ENCODE measurements around the gene FSTL5. TPM values are rescaled to one million over a fixed set of nuclear protein-coding genes. Genes with fewer than 3 reads are reported as not detected.

Gene FSTL5
- polyA plus RNA-seq, 6 donors from 2014 or later: not detected

DNA sequence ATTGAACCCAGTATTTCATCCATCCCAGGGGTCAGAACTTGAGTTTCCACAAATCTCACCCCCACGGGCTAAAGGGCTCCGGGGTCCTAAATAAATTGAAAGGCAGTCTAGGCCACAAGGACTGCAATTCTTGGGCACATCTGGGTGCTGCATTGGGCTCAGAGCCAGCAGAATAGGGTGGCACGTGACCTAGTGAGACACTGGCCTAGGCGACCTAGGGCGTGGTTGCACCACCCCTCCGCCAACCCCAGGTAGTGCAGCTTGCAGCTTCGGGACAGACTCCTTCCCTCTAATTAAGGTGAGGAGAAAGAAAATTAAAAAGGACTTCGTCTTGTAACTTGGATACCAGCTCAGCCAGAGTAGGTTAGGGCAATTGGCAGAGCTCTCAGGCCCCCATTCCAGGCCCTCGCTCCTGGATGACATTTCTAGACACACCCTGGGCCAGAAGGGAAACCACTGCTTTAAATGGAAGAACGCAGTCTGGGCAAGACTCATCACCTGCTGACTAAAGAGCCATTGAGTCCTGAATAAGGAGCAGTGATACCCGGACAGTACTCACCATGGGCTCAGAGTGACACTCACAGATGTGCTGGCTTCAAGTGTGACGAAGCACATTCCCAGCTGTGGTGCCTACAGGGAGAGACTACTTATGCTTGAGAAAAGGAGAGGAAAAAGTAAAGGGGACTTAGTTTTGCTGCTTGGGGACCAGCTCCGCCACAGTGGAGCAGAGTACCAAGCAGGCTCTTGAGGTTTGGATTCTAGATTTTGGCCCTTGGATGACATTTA lies 735.4 kb downstream of the FSTL5 start:
- DNase-seq (no peak), ATAC-seq (ENCODE audit: low read depth in 2 of 2) (no peak)
- Mint-ChIP-seq H3K9me3 (peaks cover 0 to 6% (median 0%) of the 10 kb centered on the region in 7 donors), H3K27ac (no peak overlapping the region), H3K27me3 (no peaks in the 10 kb centered on the region), H3K4me1 (no peaks in the 10 kb centered on the region), H3K4me3 (no peak overlapping the region), H3K36me3 (no peaks in the 10 kb centered on the region)

DNA sequence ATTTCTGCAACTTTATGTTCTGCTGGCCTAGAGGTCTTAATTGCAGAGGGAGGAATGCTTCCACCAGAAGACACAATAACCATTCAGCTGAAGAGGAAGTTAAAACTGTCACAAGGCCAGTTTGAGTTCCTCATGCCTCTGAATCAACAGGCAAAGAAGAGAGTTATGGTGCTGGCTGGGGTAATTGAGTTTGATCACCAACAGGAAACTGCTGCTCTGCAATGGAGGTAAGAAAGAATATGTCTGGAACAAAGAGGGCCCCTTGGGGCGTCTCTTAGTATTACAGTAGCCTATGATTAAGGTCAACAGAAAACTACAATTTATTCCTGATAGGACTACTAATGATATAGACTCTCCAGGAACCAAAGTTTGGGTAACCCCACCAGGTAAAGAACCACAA lies 744.0 kb downstream of the FSTL5 start:
- Mint-ChIP-seq H3K27me3 (no peaks in the 10 kb centered on the region), H3K27ac (no peak overlapping the region), H3K4me1 (no peaks in the 10 kb centered on the region), H3K9me3 (peaks cover 0 to 2% (median 0%) of the 10 kb centered on the region in 7 donors), H3K4me3 (no peak overlapping the region), H3K36me3 (no peaks in the 10 kb centered on the region)
- ATAC-seq (ENCODE audit: low read depth in 2 of 2): no peak
- DNase-seq: no peak

DNA sequence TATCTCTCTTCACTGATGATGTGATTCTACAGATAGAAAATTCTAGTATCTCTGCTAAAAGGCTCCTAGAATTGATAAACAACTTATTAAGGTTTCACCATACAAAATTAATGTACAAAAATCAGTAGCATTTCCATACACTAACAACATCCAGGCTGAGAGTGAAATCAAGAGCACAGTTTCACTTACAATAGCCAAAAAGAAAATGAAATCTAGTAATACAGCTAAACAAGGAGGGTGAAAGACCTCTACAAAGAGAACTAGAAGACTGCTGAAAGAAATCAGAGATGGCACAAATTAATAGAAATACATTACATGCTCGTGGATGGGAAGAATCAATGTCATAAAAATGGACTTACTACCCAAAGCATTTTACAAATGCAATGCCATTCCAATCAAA lies 751.9 kb downstream of the FSTL5 start:
- H3K9me3 Mint-ChIP-seq: peaks cover 0 to 5% (median 0%) of the 10 kb centered on the region in 7 donors
- DNase-seq: no peak
- H3K27me3 Mint-ChIP-seq: no peaks in the 10 kb centered on the region
- no peak for ATAC-seq (ENCODE audit: low read depth in 2 of 2)
- no peaks in the 10 kb centered on the region for H3K4me1 Mint-ChIP-seq
- no peak overlapping the region for H3K27ac Mint-ChIP-seq
- H3K36me3 Mint-ChIP-seq: no peaks in the 10 kb centered on the region
- H3K4me3 Mint-ChIP-seq: no peak overlapping the region

DNA sequence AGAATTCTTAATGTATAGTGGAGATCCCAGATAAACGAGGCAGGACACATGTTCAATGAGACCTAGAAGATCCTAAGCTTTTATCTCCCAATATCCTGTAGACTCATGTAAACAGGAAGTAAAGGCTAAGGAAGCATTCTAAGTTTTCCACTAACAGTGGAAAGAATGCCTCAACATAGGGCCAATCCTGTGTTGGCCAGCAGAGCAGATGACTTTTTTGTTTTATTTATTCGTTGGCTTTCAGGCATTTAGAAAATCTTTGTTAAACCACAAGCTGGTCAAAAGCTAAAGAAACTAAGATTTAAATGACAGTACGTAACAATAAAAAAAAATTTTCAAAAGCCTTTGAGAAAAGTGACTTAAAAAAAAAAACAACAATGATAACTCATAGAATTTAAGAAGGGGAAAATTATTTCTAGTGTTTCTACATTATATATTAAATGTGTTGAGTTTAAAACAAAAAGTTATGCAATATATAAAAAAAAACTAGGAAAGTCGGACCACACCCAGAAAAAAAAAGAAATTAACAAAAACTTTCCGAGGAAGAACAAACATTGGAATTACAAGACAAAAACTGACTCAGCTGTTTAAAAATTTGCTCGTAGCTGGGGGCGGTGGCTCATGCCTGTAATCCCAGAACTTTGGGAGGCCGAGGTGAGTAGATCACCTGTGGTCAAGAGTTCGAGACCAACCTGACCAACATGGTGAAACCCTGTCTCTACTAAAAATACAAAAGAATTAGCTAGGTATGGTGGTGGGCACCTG lies 759.3 kb downstream of the FSTL5 start:
- Mint-ChIP-seq H3K4me1 (no peaks in the 10 kb centered on the region), H3K27me3 (no peaks in the 10 kb centered on the region), H3K9me3 (peaks cover 0 to 5% (median 3%) of the 10 kb centered on the region in 7 donors), H3K36me3 (no peaks in the 10 kb centered on the region), H3K4me3 (no peak overlapping the region), H3K27ac (no peak overlapping the region)
- DNase-seq (no peak), ATAC-seq (ENCODE audit: low read depth in 2 of 2) (no peak)

DNA sequence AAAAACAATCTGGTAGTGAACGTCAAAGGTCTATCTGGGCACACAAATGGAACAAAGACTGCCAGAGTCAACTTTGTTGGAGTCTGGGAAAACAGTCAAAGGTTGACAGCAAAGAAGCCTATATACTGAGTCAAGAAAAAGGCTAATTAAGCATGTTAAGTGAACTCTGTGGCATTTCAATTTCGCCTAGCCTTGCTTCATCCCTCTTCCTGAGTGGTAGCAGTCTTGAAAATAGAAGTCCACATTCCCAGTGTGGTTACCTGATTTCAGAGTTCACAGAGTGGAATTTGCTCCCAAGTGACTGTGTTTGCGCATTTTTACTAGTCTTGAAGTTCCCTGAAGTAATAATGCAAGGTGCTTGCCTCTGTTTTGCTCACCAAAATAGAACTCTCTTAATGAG lies 760.0 kb downstream of the FSTL5 start:
- Mint-ChIP-seq H3K27me3 (no peaks in the 10 kb centered on the region), H3K27ac (no peak overlapping the region), H3K4me3 (no peak overlapping the region), H3K36me3 (no peaks in the 10 kb centered on the region), H3K4me1 (no peaks in the 10 kb centered on the region), H3K9me3 (peaks cover 0 to 5% (median 3%) of the 10 kb centered on the region in 7 donors)
- DNase-seq (no peak), ATAC-seq (ENCODE audit: low read depth in 2 of 2) (no peak)

DNA sequence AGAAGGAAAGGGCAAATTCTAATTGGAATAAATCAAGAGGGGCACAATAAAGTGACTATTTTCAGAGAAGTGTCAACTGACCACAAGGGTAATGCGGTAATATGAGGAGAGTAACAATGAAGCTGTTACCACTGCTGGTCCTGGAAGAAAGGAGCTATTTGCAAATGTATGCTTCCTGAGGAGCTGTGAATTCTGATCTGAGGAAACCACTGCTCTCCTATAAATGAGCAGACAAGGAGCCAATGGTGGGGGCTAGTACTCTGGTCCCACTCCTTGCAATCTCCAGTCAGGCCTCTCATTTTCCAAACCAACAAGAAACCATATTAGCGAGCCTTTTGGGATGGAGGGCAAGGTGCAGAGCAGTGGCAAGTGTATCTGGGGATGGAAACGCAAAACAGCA lies 770.2 kb downstream of the FSTL5 start:
- H3K4me1 Mint-ChIP-seq: no peaks in the 10 kb centered on the region
- no peaks in the 10 kb centered on the region for H3K9me3 Mint-ChIP-seq
- ATAC-seq (ENCODE audit: low read depth in 2 of 2): no peak
- DNase-seq: no peak
- peak overlapping the region in 1 of 6 donors; percentile 30 for H3K27ac Mint-ChIP-seq
- H3K27me3 Mint-ChIP-seq: no peaks in the 10 kb centered on the region
- no peaks in the 10 kb centered on the region for H3K36me3 Mint-ChIP-seq
- H3K4me3 Mint-ChIP-seq: peak overlapping the region in 1 of 8 donors; percentile 10

DNA sequence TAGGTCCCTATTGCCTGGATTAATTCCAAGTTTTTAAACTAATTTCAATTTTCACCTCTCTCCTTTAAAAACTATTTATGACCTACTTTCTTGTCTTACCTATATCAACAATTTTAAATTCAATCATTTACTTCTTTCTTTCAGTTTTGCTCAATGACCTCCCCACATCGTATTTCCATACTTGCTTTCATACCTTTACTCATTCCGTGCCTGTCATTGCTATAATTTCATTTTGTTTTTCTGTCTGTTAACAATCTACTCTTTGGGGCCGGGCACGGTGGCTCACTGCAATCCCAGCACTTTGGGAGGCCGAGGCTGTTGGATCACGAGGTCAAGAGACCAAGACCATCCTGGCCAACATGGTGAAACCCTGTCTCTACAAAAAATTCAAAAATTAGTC lies 781.1 kb downstream of the FSTL5 start:
- Mint-ChIP-seq H3K4me3 (no peak overlapping the region), H3K36me3 (no peaks in the 10 kb centered on the region), H3K27ac (no peak overlapping the region), H3K4me1 (no peaks in the 10 kb centered on the region), H3K27me3 (no peaks in the 10 kb centered on the region), H3K9me3 (peaks cover 0 to 5% (median 0%) of the 10 kb centered on the region in 7 donors)
- no peak for ATAC-seq (ENCODE audit: low read depth in 2 of 2)
- DNase-seq: no peak

DNA sequence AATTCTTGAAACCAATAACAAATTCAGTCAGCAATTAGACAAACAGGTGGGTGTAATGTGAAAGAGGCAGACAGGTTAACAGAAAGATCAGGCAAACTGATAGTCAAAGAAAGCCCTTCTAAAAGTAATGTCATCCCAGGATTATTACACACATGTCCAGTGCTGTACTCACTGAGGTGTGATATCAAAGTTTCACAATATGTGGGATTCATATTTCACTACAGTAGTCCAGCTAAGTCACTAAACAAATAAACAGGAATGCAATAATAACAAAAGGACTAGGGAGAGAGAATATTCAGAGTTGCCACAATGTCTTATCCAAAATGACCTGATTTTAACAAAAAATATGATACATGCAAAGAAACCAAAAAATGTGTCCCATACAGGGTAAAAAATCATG lies 787.5 kb downstream of the FSTL5 start:
- no peak for DNase-seq
- no peaks in the 10 kb centered on the region for H3K27me3 Mint-ChIP-seq
- H3K9me3 Mint-ChIP-seq: peaks cover 0 to 14% (median 6%) of the 10 kb centered on the region in 7 donors
- peak overlapping the region in 1 of 6 donors; percentile 27 for H3K27ac Mint-ChIP-seq
- ATAC-seq (ENCODE audit: low read depth in 2 of 2): no peak
- H3K4me1 Mint-ChIP-seq: no peaks in the 10 kb centered on the region
- H3K4me3 Mint-ChIP-seq: no peak overlapping the region
- H3K36me3 Mint-ChIP-seq: no peaks in the 10 kb centered on the region

DNA sequence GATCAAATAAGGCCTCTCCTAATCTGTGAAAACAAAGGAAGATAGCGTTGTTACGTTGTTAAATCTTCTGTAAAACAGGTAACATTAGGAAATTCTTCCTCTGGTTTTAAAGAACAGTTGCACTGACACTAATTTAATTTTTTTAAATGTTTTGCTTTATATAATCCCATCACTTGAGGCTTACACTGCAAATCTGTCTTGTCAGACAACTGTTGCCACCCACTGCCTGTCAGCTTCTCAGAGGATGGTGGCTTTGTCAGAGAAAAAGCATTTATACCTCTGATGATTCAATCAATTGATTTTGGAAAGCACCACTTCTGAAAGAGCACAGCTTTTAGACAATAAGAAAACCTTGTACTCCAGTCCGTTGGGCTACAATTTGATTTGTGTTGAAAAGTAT lies 799.1 kb downstream of the FSTL5 start:
- Mint-ChIP-seq H3K27me3 (no peaks in the 10 kb centered on the region), H3K27ac (no peak overlapping the region), H3K4me3 (no peak overlapping the region), H3K4me1 (no peaks in the 10 kb centered on the region), H3K36me3 (no peaks in the 10 kb centered on the region), H3K9me3 (peaks cover 0 to 10% (median 4%) of the 10 kb centered on the region in 7 donors)
- DNase-seq: no peak
- ATAC-seq (ENCODE audit: low read depth in 2 of 2): no peak

DNA sequence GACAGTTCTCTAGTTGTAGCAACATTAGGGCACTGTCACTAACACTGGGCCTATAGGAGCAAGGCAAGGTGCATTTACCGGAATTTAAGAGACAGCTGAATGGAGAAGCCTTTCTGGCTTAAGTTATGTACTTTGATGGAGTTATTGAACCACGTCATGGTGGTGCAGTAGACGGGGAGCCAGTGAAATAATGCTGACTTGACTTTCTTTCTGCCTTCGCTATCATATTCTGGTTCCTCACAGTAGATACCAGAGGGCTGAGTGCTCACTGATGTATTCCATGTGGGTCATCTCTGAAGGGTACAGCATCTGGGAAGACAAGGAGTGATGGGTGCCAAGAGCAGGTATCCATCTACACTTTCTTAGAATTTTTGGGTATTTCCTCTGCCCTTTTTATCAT lies 802.8 kb downstream of the FSTL5 start:
- H3K27me3 Mint-ChIP-seq: no peaks in the 10 kb centered on the region
- H3K4me3 Mint-ChIP-seq: no peak overlapping the region
- no peaks in the 10 kb centered on the region for H3K36me3 Mint-ChIP-seq
- H3K9me3 Mint-ChIP-seq: peaks cover 0 to 10% (median 2%) of the 10 kb centered on the region in 7 donors
- DNase-seq: no peak
- ATAC-seq (ENCODE audit: low read depth in 2 of 2): no peak
- H3K27ac Mint-ChIP-seq: no peak overlapping the region
- H3K4me1 Mint-ChIP-seq: no peaks in the 10 kb centered on the region

DNA sequence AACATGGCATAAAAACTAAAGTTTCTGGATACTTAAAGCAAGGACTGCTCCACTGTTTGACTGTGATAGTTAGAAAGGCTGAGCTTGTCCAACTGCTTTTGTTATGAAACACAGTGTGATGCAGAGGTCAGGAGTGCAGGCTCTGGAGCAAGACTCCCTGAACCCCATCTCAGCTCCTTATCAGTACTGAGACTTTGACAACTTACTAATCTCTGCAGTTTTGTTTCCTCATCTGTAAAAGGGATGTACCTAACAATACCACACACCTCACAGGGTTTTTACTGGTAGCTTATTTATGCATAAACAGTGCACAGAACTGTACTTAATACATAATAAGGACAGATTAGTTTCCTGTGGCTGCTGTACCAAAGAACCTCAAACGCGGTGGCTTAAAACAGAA lies 804.3 kb downstream of the FSTL5 start:
- Mint-ChIP-seq H3K9me3 (peaks cover 0 to 10% (median 0%) of the 10 kb centered on the region in 7 donors), H3K27ac (no peak overlapping the region), H3K4me1 (no peaks in the 10 kb centered on the region), H3K4me3 (no peak overlapping the region), H3K27me3 (no peaks in the 10 kb centered on the region), H3K36me3 (no peaks in the 10 kb centered on the region)
- DNase-seq (no peak), ATAC-seq (ENCODE audit: low read depth in 2 of 2) (no peak)

DNA sequence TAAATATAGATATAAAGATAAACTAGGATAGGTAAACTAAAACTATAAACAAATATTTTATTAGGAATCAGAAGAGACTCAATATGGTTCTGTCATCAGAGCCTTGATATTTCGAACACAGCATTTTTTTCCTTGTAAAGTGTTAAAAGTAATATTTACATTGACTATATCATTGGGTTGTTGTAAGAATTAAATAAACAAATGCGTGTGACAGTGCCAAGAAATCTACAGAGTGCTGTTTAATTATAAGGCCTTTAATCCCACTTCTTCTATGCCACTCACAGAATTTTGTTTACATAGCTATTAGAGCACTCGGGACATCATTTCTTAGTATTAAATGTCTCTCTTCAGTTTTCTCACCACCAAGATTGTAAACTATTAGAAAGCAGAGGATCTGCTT lies 807.4 kb downstream of the FSTL5 start:
- H3K4me3 Mint-ChIP-seq: no peak overlapping the region
- DNase-seq: no peak
- no peak for ATAC-seq (ENCODE audit: low read depth in 2 of 2)
- H3K36me3 Mint-ChIP-seq: no peaks in the 10 kb centered on the region
- peaks cover 0 to 10% (median 2%) of the 10 kb centered on the region in 7 donors for H3K9me3 Mint-ChIP-seq
- H3K27me3 Mint-ChIP-seq: no peaks in the 10 kb centered on the region
- no peak overlapping the region for H3K27ac Mint-ChIP-seq
- no peaks in the 10 kb centered on the region for H3K4me1 Mint-ChIP-seq

DNA sequence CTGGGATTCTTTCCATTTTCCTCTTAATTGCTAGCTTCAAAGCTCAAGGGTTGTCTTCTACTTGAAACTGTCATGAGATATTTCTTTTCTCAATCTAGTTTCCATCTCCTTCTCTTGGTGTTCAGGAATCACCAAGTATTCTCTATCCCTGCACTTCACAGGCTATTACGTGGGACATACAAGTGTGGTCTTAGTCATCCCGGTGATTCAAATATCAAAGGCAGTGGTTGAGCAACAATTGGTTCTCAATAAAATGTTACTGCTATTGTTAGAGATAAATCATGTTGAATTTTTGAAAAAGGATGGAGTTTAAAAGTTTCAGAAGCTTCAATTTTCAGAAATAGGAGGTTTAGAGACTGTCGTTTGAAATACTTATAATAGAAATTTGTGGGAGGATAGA lies 812.9 kb downstream of the FSTL5 start:
- H3K4me3 Mint-ChIP-seq: no peak overlapping the region
- H3K4me1 Mint-ChIP-seq: no peaks in the 10 kb centered on the region
- DNase-seq: no peak
- H3K36me3 Mint-ChIP-seq: no peaks in the 10 kb centered on the region
- H3K9me3 Mint-ChIP-seq: peaks cover 0 to 11% (median 0%) of the 10 kb centered on the region in 7 donors
- no peak for ATAC-seq (ENCODE audit: low read depth in 2 of 2)
- no peak overlapping the region for H3K27ac Mint-ChIP-seq
- H3K27me3 Mint-ChIP-seq: no peaks in the 10 kb centered on the region

DNA sequence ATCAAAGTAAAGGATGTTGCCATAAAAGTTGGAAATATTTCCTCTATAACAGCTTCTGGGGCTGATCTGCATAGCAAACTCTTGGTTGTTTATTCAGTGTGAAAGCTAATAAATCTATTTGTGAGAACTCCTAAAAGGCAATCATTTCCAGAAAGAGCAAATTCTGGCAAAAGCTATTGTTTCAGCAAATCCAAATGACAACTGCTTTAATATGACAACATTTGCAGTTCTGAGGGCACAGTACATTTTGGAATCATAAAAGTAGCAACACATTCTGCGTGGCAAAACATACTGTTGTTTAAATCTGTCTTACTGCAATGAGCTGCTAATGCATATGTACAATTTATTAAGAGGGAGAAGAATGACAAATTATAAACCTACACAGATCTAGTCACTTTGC lies 818.1 kb downstream of the FSTL5 start:
- DNase-seq (no peak), ATAC-seq (ENCODE audit: low read depth in 2 of 2) (no peak)
- H3K27me3 Mint-ChIP-seq: no peaks in the 10 kb centered on the region
- no peak overlapping the region for H3K4me3 Mint-ChIP-seq
- H3K4me1 Mint-ChIP-seq: no peaks in the 10 kb centered on the region
- no peaks in the 10 kb centered on the region for H3K36me3 Mint-ChIP-seq
- H3K27ac Mint-ChIP-seq: no peak overlapping the region
- H3K9me3 Mint-ChIP-seq: peaks cover 0 to 5% (median 0%) of the 10 kb centered on the region in 7 donors
